A549 (cell line): Measurements from ENCODE around the gene LRRC1. TPM values are rescaled to one million over a fixed set of nuclear protein-coding genes. Genes with fewer than 3 reads are reported as not detected.

ENCODE experiments used
- ATAC-seq, 2 experiments: fragments of 200-7000 bp in 1 of 2; fragments of >200 bp in 1 of 2; cut with Nextera tagmentation in 1 of 2; cut with Tn5 transposase in 1 of 2; 3 replicates each; pipeline versions ENCODE4 v1.8.0 to v1.9.1; 2018 to 2020; ENCODE audit warnings: mild to moderate bottlenecking in 1 of 2, moderate library complexity in 1 of 2
- CTCF ChIA-PET: fragments of 300-600 bp; sonication (Branson Sonifier 250); formaldehyde crosslinking; extraction: SDS; loops from one replicate; lab custom pipeline; 2021; ENCODE audit warnings: antibody characterized with exemption, inconsistent platforms; lab: Yijun Ruan, JAX
- POLR2A ChIA-PET: fragments of 350-600 bp; formaldehyde crosslinking; extraction: SDS; loops from one replicate; lab custom pipeline; 2021; ENCODE audit warnings: antibody characterized with exemption, inconsistent platforms; lab: Yijun Ruan, JAX
- DNase-seq, 2 experiments: peaks; one replicate each; pipeline versions ENCODE4 v3.0.0 to v3.0.0-alpha.2; 2011 to 2016; ENCODE audit warnings: low read depth in 1 of 2, low spot score in 1 of 2
- FAIRE-seq: peaks from 2 replicates; lab custom pipeline; 2011; peaks lifted over from hg19 to GRCh38; lab: Jason Lieb, UNC
- H3K27ac ChIP-seq, 2 experiments: fragments of >200 bp; sonication (Bioruptor Twin); formaldehyde crosslinking; 3 replicates each; pipeline ENCODE4 v1.5.1; 2016 to 2017
- H3K4me1 ChIP-seq: fragments of >200 bp; sonication (Bioruptor Twin); formaldehyde crosslinking; 3 replicates; pipeline ENCODE4 v1.6.1; 2016
- H3K4me2 ChIP-seq: fragments of >200 bp; sonication (Bioruptor Twin); formaldehyde crosslinking; 3 replicates; pipeline ENCODE4 v1.6.1; 2016
- H3K4me3 ChIP-seq: fragments of >200 bp; sonication (Bioruptor Twin); formaldehyde crosslinking; 3 replicates; pipeline ENCODE4 v1.5.1; 2016
- H3K9me3 ChIP-seq: fragments of >200 bp; sonication (Bioruptor Twin); formaldehyde crosslinking; 3 replicates; pipeline ENCODE4 v1.6.1; 2016
- CEBPB ChIP-seq, 2 experiments: fragments of >200 bp in 1 of 2; sonication (Bioruptor Twin) in 1 of 2; formaldehyde crosslinking in 1 of 2; IDR thresholded peaks; 2 replicates each; pipeline ENCODE4 v1.6.1; 2012 to 2016
- EHF ChIP-seq: fragments of 250-450 bp; sonication (Bioruptor Pico); IDR thresholded peaks from 2 replicates; pipeline ENCODE4 v1.5.0; 2020; ENCODE audit warnings: mild to moderate bottlenecking
- EP300 ChIP-seq, 2 experiments: fragments of >200 bp; sonication (Bioruptor Twin); formaldehyde crosslinking; IDR thresholded peaks; 2 replicates in 1 of 2; 3 replicates in 1 of 2; pipeline ENCODE4 v1.6.1; 2016 to 2017
- FOSB ChIP-seq: fragments of 250-450 bp; sonication (Bioruptor Pico); IDR thresholded peaks from 2 replicates; pipeline ENCODE4 v1.5.0; 2020; ENCODE audit warnings: mild to moderate bottlenecking, moderate library complexity
- GATA3 ChIP-seq: IDR thresholded peaks from 2 replicates; pipeline ENCODE4 v1.6.1; 2012; ENCODE audit warnings: borderline replicate concordance
- HOXA7 ChIP-seq: fragments of 250-450 bp; sonication (Bioruptor Pico); IDR thresholded peaks from 2 replicates; pipeline ENCODE4 v1.5.0; 2020; ENCODE audit warnings: mild to moderate bottlenecking, moderate library complexity
- HOXB13 ChIP-seq: fragments of 250-450 bp; sonication (Bioruptor Pico); IDR thresholded peaks from 2 replicates; pipeline ENCODE4 v1.5.0; 2020; ENCODE audit warnings: low read depth, mild to moderate bottlenecking, moderate library complexity
- HOXB5 ChIP-seq: fragments of 250-450 bp; sonication (Bioruptor Pico); IDR thresholded peaks from 2 replicates; pipeline ENCODE4 v1.5.0; 2020; ENCODE audit warnings: mild to moderate bottlenecking, moderate library complexity
- MAFK ChIP-seq: fragments of 450-650 bp; IDR thresholded peaks from 2 replicates; pipeline ENCODE4 v1.6.1; 2014; ENCODE audit not compliant: partially characterized antibody
- PHF8 ChIP-seq: fragments of 200-600 bp; sonication (generic); IDR thresholded peaks from 2 replicates; pipeline ENCODE4 v1.6.1; 2016; ENCODE audit warnings: low read depth, mild to moderate bottlenecking, antibody characterized with exemption, moderate library complexity, borderline replicate concordance
- RARB ChIP-seq: fragments of 250-450 bp; sonication (Bioruptor Pico); IDR thresholded peaks from 2 replicates; pipeline ENCODE4 v1.8.0; 2021; ENCODE audit warnings: mild to moderate bottlenecking, moderate library complexity
- RFX5 ChIP-seq: fragments of 450-650 bp; IDR thresholded peaks from 2 replicates; pipeline ENCODE4 v1.7.1; 2014; ENCODE audit warnings: antibody characterized with exemption, mild to moderate bottlenecking, moderate library complexity
- RNF2 ChIP-seq: fragments of 200-600 bp; sonication (generic); IDR thresholded peaks from 2 replicates; pipeline ENCODE4 v1.6.1; 2016; ENCODE audit warnings: low read depth, mild to moderate bottlenecking, antibody characterized with exemption, moderate library complexity, borderline replicate concordance
- ZFP36 ChIP-seq: fragments of 450-650 bp; IDR thresholded peaks from 2 replicates; pipeline ENCODE4 v1.6.1; 2014; ENCODE audit warnings: borderline replicate concordance; ENCODE audit not compliant: partially characterized antibody
- WGBS: methylation state at CpG from one replicate; pipeline ENCODE4 v1.1.6; 2017; ENCODE audit errors: missing lambda C conversion rate; 5-methylcytosine and 5-hydroxymethylcytosine counted together
- polyA plus RNA-seq, 4 experiments: library from polyadenylated mRNA; depleted of rRNA in 3 of 4; stranded (reverse); fragments of >200 nt; fragmentation: RNase III in 1 of 4; extraction: RNeasy Plus Mini Kit Qiagen cat#74134 plus additional on column Dnase treatment in 1 of 4; gene quantifications; 2 replicates in 3 of 4; 3 replicates in 1 of 4; pipeline ENCODE4 v1.2.3, GENCODE V29; 2011 to 2017
- TF ChIP-seq, protein P1 (sequence below): fragments of >200 bp; sonication (Bioruptor Twin); formaldehyde crosslinking; IDR thresholded peaks from 3 replicates; pipeline ENCODE4 v1.6.1; 2016
- TF ChIP-seq, protein P2 (sequence below): fragments of 450-650 bp; IDR thresholded peaks from 2 replicates; pipeline ENCODE4 v1.6.1; 2014; ENCODE audit warnings: antibody characterized with exemption
- TF ChIP-seq, protein P3 (sequence below): fragments of 250-450 bp; sonication (Bioruptor Pico); IDR thresholded peaks from 2 replicates; pipeline ENCODE4 v1.5.0; 2021; ENCODE audit warnings: mild to moderate bottlenecking, moderate library complexity, borderline replicate concordance
- TF ChIP-seq, protein P4 (sequence below): fragments of >200 bp; sonication (Bioruptor Twin); formaldehyde crosslinking; IDR thresholded peaks from 3 replicates; pipeline ENCODE4 v1.5.1; 2016

Gene LRRC1
- polyA plus RNA-seq, 2 of the 4 experiments (the other 2 are of a cell fraction): 5.2 to 8.0 TPM

DNA sequence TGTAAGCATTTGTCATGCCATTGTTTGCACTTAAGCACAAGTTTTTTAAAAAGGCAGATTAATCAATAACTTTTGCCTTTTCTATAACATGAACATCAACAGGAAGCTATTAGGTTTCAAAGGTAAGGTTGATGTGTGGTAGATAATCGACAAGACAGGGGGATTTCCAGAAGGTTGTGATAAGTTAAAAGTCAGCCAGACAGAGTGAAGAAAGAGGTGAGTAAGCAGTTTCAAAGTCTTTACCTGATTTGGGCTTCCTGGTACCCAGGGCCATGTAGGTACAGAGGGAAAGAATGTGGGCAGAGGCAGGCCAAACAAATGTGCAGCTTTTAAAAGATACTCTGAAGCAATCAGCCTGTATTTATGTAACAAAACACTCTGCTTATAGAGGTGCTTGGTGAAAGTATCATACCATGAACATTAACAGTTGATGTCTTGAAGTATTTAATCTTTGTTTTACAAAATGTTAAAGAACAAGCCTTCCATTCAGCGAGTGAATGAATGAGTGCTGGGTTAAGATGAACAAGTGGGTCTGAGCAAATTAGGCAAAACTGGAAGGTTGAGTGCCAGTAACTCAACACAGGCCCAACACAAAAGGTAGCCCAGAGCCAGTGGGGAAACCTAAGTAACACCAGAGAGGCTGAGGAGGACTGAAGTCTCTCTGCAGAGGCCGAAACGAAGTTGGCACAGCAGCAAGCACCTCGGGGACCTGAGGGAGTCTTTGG is 60.2 kb downstream of the LRRC1 start:
- peaks cover 10% of the 10 kb centered on the region; the same call in 2 of the 3 replicates for H3K4me1 ChIP-seq
- no peaks in the 10 kb centered on the region for H3K9me3 ChIP-seq
- H3K4me3 ChIP-seq: no peak overlapping the region
- DNase-seq: peak in 1 of 2 experiments; percentile 6
- ATAC-seq: 0 out of 6 replicates have a peak, but pooled peaks of 1 of the 2 experiments have one; percentile 27
- ChIA-PET CTCF (no interaction called here), POLR2A (no interaction called here)
- 61% methylated on average over 5 of the region's 5 CpGs for WGBS
- FAIRE-seq: no peak
- TF ChIP-seq GATA3: no peak
- TF ChIP-seq MAFK: peak; percentile 69
- TF ChIP-seq, protein P1, sequence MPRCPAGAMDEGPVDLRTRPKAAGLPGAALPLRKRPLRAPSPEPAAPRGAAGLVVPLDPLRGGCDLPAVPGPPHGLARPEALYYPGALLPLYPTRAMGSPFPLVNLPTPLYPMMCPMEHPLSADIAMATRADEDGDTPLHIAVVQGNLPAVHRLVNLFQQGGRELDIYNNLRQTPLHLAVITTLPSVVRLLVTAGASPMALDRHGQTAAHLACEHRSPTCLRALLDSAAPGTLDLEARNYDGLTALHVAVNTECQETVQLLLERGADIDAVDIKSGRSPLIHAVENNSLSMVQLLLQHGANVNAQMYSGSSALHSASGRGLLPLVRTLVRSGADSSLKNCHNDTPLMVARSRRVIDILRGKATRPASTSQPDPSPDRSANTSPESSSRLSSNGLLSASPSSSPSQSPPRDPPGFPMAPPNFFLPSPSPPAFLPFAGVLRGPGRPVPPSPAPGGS: no peak
- TF ChIP-seq, protein P2, sequence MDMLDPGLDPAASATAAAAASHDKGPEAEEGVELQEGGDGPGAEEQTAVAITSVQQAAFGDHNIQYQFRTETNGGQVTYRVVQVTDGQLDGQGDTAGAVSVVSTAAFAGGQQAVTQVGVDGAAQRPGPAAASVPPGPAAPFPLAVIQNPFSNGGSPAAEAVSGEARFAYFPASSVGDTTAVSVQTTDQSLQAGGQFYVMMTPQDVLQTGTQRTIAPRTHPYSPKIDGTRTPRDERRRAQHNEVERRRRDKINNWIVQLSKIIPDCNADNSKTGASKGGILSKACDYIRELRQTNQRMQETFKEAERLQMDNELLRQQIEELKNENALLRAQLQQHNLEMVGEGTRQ: no peak
- no peak for TF ChIP-seq RNF2
- no peak for TF ChIP-seq CEBPB (IDR thresholded peaks at IDR 0.05)
- no peak for TF ChIP-seq RARB (CRISPR knock-in tag)
- H3K27ac ChIP-seq: peak overlapping the region in 1 of 2 experiments; percentile 57; a peak in 2 of 6 replicates
- H3K4me2 ChIP-seq: peak overlapping the region; percentile 31; the same call in 1 of the 3 replicates

DNA sequence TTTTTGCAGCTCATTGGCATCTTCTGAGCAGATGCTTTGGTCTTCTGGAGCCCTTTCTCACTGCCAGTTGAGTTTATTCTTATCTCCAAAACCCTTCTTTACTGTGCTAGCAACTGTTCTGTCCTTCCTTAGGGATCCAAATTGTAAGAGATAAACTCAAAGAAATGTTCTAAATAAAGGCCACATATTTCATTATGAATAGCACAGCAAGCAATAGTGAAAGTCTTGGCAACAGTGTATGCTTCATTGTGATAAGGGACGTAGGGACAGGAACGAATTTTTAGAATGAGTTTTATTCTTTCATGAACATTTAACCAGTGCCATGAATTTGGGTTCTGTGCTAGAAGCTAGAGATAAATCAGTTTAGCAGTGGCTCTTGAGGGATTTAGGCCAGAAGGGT is 61.1 kb downstream of the LRRC1 start:
- Histone ChIP-seq H3K27ac (no peak overlapping the region), H3K9me3 (no peaks in the 10 kb centered on the region), H3K4me3 (no peak overlapping the region), H3K4me2 (no peak overlapping the region), H3K4me1 (peaks cover 10% of the 10 kb centered on the region; the same call in 2 of the 3 replicates)
- ChIA-PET POLR2A (no interaction called here), CTCF (no interaction called here)
- 73% methylated on average over 2 of the region's 2 CpGs for WGBS
- TF ChIP-seq, protein P3, sequence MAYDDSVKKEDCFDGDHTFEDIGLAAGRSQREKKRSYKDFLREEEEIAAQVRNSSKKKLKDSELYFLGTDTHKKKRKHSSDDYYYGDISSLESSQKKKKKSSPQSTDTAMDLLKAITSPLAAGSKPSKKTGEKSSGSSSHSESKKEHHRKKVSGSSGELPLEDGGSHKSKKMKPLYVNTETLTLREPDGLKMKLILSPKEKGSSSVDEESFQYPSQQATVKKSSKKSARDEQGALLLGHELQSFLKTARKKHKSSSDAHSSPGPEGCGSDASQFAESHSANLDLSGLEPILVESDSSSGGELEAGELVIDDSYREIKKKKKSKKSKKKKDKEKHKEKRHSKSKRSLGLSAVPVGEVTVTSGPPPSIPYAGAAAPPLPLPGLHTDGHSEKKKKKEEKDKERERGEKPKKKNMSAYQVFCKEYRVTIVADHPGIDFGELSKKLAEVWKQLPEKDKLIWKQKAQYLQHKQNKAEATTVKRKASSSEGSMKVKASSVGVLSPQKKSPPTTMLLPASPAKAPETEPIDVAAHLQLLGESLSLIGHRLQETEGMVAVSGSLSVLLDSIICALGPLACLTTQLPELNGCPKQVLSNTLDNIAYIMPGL (CRISPR knock-in tag): no peak
- TF ChIP-seq PHF8: no peak
- TF ChIP-seq, protein P4, sequence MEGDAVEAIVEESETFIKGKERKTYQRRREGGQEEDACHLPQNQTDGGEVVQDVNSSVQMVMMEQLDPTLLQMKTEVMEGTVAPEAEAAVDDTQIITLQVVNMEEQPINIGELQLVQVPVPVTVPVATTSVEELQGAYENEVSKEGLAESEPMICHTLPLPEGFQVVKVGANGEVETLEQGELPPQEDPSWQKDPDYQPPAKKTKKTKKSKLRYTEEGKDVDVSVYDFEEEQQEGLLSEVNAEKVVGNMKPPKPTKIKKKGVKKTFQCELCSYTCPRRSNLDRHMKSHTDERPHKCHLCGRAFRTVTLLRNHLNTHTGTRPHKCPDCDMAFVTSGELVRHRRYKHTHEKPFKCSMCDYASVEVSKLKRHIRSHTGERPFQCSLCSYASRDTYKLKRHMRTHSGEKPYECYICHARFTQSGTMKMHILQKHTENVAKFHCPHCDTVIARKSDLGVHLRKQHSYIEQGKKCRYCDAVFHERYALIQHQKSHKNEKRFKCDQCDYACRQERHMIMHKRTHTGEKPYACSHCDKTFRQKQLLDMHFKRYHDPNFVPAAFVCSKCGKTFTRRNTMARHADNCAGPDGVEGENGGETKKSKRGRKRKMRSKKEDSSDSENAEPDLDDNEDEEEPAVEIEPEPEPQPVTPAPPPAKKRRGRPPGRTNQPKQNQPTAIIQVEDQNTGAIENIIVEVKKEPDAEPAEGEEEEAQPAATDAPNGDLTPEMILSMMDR: no peak
- no peak for TF ChIP-seq HOXA7 (CRISPR knock-in tag)
- TF ChIP-seq FOSB: no peak
- no peak for TF ChIP-seq EP300 (IDR thresholded peaks at IDR 0.05)
- no peak for TF ChIP-seq RFX5
- no peak for TF ChIP-seq HOXB13 (CRISPR knock-in tag)
- TF ChIP-seq HOXB5: no peak
- no peak for TF ChIP-seq EHF (CRISPR knock-in tag)
- no peak for TF ChIP-seq ZFP36
- no peak for ATAC-seq
- no peak for FAIRE-seq
- DNase-seq: no peak
